HEK293T (cell line): ENCODE results near the gene DTYMK.

Experiments used
- ARNT ChIP-seq: fragments of 450-650 bp; IDR thresholded peaks from 2 replicates; pipeline ENCODE4 v1.6.1; 2017; ENCODE audit warnings: mild to moderate bottlenecking
- BHLHE40 ChIP-seq: fragments of 450-650 bp; IDR thresholded peaks from 2 replicates; pipeline ENCODE4 v1.6.1; 2016; ENCODE audit warnings: mild to moderate bottlenecking, moderate library complexity, borderline replicate concordance
- FOXA1 ChIP-seq: fragments of 450-650 bp; IDR thresholded peaks from 2 replicates; pipeline ENCODE4 v1.6.1; 2016; ENCODE audit warnings: mild to moderate bottlenecking
- FOXM1 ChIP-seq: fragments of 450-650 bp; IDR thresholded peaks from 2 replicates; pipeline ENCODE4 v1.6.1; 2017; ENCODE audit warnings: mild to moderate bottlenecking, borderline replicate concordance
- L3MBTL2 ChIP-seq: fragments of 450-650 bp; conservative IDR thresholded peaks from 2 replicates; pipeline ENCODE4 v1.6.1; 2016; ENCODE audit warnings: mild to moderate bottlenecking
- LEF1 ChIP-seq: fragments of 450-650 bp; IDR thresholded peaks from 2 replicates; pipeline ENCODE4 v1.6.1; 2017; ENCODE audit warnings: mild to moderate bottlenecking, borderline replicate concordance
- NFRKB ChIP-seq: fragments of 450-650 bp; IDR thresholded peaks from 2 replicates; pipeline ENCODE4 v1.6.1; 2016; ENCODE audit warnings: mild to moderate bottlenecking, moderate library complexity
- SP1 ChIP-seq: fragments of 450-650 bp; IDR thresholded peaks from 2 replicates; pipeline ENCODE4 v1.6.1; 2017
- SUZ12 ChIP-seq: fragments of 450-650 bp; IDR thresholded peaks from 2 replicates; pipeline ENCODE4 v1.6.1; 2016; ENCODE audit warnings: mild to moderate bottlenecking
- TARDBP ChIP-seq: fragments of 450-650 bp; IDR thresholded peaks from 2 replicates; pipeline ENCODE4 v1.6.1; 2016
- ZNF384 ChIP-seq: fragments of 450-650 bp; IDR thresholded peaks from 2 replicates; pipeline ENCODE4 v1.6.1; 2016

- TF ChIP-seq BHLHE40: no peak
- TF ChIP-seq L3MBTL2: no peak
- TF ChIP-seq LEF1: no peak
- no peak for TF ChIP-seq SP1
- no peak for TF ChIP-seq ARNT
- no peak for TF ChIP-seq SUZ12
- no peak for TF ChIP-seq ZNF384
- no peak for TF ChIP-seq FOXA1
- no peak for TF ChIP-seq NFRKB
- TF ChIP-seq TARDBP: no peak
- TF ChIP-seq FOXM1: no peak
These were observed 2.7 kb upstream of the DTYMK start for GRCh38 chr2:241689306-241689705.
